Panc1 (cell line): Measurements from ENCODE around the gene FHOD1. TPM values are rescaled to one million over a fixed set of nuclear protein-coding genes. Genes with fewer than 3 reads are reported as not detected.

Source experiments
- ATAC-seq: fragments of 200-7000 bp; cut with Tn5 transposase; 2 replicates; pipeline ENCODE4 v1.9.1; 2020; ENCODE audit warnings: mild to moderate bottlenecking, moderate library complexity
- BruUV-seq: library from RNA; stranded (reverse); fragments of 400-500 nt; replicated peaks from 2 replicates; lab custom pipeline; 2021; lab: Mats Ljungman, UMichigan
- CTCF ChIA-PET: fragments of 300-600 bp; sonication (Branson Sonifier 250); formaldehyde crosslinking; loops from one replicate; lab custom pipeline; 2022; ENCODE audit warnings: antibody characterized with exemption; lab: Charles Lee
- POLR2A ChIA-PET: fragments of 300-600 bp; sonication (Branson Sonifier 250); formaldehyde crosslinking; loops from one replicate; lab custom pipeline; 2022; ENCODE audit warnings: antibody characterized with exemption; lab: Charles Lee
- DNase-seq: peaks from one replicate; pipeline ENCODE4 v3.0.0-alpha.2; 2010; ENCODE audit warnings: low read depth, low spot score
- H3K27ac ChIP-seq: 2 replicates; pipeline ENCODE4 v1.5.1; 2011; ENCODE audit warnings: mild to moderate bottlenecking, low read length, inconsistent platforms
- H3K27me3 ChIP-seq: fragments of 200-500 bp; sonication (Bioruptor generic); 2 replicates; pipeline ENCODE4 v1.6.0; 2014; ENCODE audit warnings: low read length, inconsistent platforms; ENCODE audit not compliant: control insufficient read depth, insufficient read depth
- H3K36me3 ChIP-seq: fragments of 200-500 bp; sonication (Bioruptor generic); 2 replicates; pipeline ENCODE4 v1.5.1; 2014; ENCODE audit warnings: inconsistent platforms, mild to moderate bottlenecking, low read length, moderate library complexity; ENCODE audit not compliant: control insufficient read depth, insufficient read depth
- H3K4me1 ChIP-seq: 2 replicates; pipeline ENCODE4 v1.5.1; 2011; ENCODE audit warnings: inconsistent platforms, mild to moderate bottlenecking, low read length, moderate library complexity; ENCODE audit not compliant: control insufficient read depth, insufficient read depth
- H3K4me3 ChIP-seq, 2 experiments: 2 replicates each; pipeline ENCODE4 v1.5.1; 2011 to 2012; ENCODE audit warnings: low read depth in 2 of 2, low read length in 2 of 2, mild to moderate bottlenecking in 2 of 2, inconsistent platforms in 1 of 2, moderate library complexity in 1 of 2
- H3K9me3 ChIP-seq: fragments of 200-500 bp; sonication (Bioruptor generic); 2 replicates; pipeline ENCODE4 v1.5.1; 2014; ENCODE audit warnings: low read depth, mild to moderate bottlenecking, inconsistent platforms, low read length, moderate library complexity; ENCODE audit not compliant: control insufficient read depth, insufficient read depth
- POLR2AphosphoS5 ChIP-seq: IDR thresholded peaks from 2 replicates; pipeline ENCODE4 v1.6.1; 2012; ENCODE audit warnings: mild to moderate bottlenecking, low read depth, low read length, moderate library complexity
- SIN3A ChIP-seq: IDR thresholded peaks from 2 replicates; pipeline ENCODE4 v1.6.1; 2012; ENCODE audit warnings: low read depth, mild to moderate bottlenecking, low read length, moderate library complexity, borderline replicate concordance; ENCODE audit not compliant: insufficient read depth
- TCF7L2 ChIP-seq: IDR thresholded peaks from 2 replicates; pipeline ENCODE4 v1.6.1; 2011; ENCODE audit warnings: mild to moderate bottlenecking, low read depth, low read length, inconsistent platforms
- in situ Hi-C: cut with HindIII; loops from 2 replicates; pipeline ENCODE4 v1.10.0; 2016; ENCODE audit warnings: low sequenced_read_pairs, low pct_unique_long_range_greater_than_20kb
- intact Hi-C: fragments of 100-400 bp; cut with micrococcal nuclease; formaldehyde crosslinking; loops from one replicate; pipeline ENCODE4 v1.10.0; 2022; ENCODE audit not compliant: unreplicated experiment
- total RNA-seq: library from RNA; stranded (reverse); gene quantifications from one replicate; pipeline ENCODE4 v1.2.1, GENCODE V29; 2021; ENCODE audit not compliant: unreplicated experiment
- TF ChIP-seq, protein P1 (sequence below), 2 experiments: IDR thresholded peaks; 2 replicates each; pipeline ENCODE4 v1.6.1; 2011 to 2012; ENCODE audit warnings: low read depth in 2 of 2, control low read depth in 1 of 2, low read length in 1 of 2, mild to moderate bottlenecking in 1 of 2, moderate library complexity in 1 of 2; ENCODE audit not compliant: insufficient read depth in 1 of 2
- TF ChIP-seq, protein P2 (sequence below): fragments of 450-650 bp; IDR thresholded peaks from 2 replicates; pipeline ENCODE4 v1.5.1; 2017; ENCODE audit warnings: mild to moderate bottlenecking

Gene FHOD1
- total RNA-seq, 1 experiment from 2014 or later: 9.3 TPM

DNA sequence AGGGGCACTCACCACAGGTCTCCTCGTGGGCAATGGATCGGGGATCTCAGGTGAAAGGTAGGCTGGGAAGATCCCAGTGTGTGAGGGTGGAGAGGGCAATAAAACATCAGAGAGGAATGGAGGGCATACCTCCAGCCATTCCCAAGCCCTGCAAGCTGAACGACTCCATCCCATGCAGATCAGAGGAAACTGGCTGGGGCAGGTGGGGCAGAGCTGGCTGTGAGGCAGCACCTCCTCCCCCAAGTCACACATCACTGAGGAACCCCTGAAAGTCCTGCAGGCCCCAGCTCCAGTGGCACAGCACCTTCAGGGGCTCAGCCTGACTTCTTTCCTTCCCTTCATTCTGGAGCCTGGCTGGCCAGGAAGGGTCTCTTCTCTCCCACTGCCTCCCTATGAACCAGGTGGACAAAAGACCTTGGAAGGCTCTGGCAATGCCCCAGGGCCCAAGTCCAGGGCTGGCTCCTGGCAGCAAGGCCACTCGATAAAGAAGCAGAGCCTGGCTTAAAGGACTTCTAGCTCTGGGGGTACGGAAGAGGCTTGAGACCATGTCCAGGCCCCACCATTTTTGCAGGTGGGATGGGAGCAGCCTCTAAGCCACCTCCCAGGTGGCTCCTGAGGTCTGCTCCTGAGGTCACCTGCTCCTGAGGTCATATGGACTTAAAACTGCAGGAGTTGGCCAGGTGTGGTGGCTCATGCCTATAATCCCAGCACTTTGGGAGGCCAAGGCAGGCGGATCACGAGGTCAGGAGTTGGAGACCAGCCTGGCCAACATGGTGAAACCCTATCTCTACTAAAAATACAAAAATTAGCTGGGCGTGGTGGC, 33.9 kb downstream of the FHOD1 start:
- no peak overlapping the region for H3K27ac ChIP-seq
- no peak for TF ChIP-seq SIN3A
- TF ChIP-seq TCF7L2: no peak
- TF ChIP-seq, protein P1, sequence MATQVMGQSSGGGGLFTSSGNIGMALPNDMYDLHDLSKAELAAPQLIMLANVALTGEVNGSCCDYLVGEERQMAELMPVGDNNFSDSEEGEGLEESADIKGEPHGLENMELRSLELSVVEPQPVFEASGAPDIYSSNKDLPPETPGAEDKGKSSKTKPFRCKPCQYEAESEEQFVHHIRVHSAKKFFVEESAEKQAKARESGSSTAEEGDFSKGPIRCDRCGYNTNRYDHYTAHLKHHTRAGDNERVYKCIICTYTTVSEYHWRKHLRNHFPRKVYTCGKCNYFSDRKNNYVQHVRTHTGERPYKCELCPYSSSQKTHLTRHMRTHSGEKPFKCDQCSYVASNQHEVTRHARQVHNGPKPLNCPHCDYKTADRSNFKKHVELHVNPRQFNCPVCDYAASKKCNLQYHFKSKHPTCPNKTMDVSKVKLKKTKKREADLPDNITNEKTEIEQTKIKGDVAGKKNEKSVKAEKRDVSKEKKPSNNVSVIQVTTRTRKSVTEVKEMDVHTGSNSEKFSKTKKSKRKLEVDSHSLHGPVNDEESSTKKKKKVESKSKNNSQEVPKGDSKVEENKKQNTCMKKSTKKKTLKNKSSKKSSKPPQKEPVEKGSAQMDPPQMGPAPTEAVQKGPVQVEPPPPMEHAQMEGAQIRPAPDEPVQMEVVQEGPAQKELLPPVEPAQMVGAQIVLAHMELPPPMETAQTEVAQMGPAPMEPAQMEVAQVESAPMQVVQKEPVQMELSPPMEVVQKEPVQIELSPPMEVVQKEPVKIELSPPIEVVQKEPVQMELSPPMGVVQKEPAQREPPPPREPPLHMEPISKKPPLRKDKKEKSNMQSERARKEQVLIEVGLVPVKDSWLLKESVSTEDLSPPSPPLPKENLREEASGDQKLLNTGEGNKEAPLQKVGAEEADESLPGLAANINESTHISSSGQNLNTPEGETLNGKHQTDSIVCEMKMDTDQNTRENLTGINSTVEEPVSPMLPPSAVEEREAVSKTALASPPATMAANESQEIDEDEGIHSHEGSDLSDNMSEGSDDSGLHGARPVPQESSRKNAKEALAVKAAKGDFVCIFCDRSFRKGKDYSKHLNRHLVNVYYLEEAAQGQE (IDR thresholded peaks at IDR 0.05; ENCODE audit: insufficient read depth in 1 of 2, low read depth in 2 of 2, low read length in 1 of 2): no peak
- TF ChIP-seq, protein P2, sequence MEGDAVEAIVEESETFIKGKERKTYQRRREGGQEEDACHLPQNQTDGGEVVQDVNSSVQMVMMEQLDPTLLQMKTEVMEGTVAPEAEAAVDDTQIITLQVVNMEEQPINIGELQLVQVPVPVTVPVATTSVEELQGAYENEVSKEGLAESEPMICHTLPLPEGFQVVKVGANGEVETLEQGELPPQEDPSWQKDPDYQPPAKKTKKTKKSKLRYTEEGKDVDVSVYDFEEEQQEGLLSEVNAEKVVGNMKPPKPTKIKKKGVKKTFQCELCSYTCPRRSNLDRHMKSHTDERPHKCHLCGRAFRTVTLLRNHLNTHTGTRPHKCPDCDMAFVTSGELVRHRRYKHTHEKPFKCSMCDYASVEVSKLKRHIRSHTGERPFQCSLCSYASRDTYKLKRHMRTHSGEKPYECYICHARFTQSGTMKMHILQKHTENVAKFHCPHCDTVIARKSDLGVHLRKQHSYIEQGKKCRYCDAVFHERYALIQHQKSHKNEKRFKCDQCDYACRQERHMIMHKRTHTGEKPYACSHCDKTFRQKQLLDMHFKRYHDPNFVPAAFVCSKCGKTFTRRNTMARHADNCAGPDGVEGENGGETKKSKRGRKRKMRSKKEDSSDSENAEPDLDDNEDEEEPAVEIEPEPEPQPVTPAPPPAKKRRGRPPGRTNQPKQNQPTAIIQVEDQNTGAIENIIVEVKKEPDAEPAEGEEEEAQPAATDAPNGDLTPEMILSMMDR: no peak
- no peak for TF ChIP-seq POLR2AphosphoS5
- ChIA-PET CTCF (interaction anchor here (0.6 kb wide), 1 partner anchor 80 kb away, joined by 4 read pairs; no protein-coding TSS in a partner anchor), POLR2A (no interaction called here)
- no peaks in the 10 kb centered on the region for H3K36me3 ChIP-seq
- intact Hi-C loops: no loop called here
- H3K4me1 ChIP-seq: no peaks in the 10 kb centered on the region
- DNase-seq (no peak), ATAC-seq (no peak)
- no peaks in the 10 kb centered on the region for H3K27me3 ChIP-seq
- no peaks in the 10 kb centered on the region for H3K9me3 ChIP-seq
- no peak overlapping the region for H3K4me3 ChIP-seq
- BruUV-seq: no TSS peak
- in situ Hi-C loops: no loop called here

DNA sequence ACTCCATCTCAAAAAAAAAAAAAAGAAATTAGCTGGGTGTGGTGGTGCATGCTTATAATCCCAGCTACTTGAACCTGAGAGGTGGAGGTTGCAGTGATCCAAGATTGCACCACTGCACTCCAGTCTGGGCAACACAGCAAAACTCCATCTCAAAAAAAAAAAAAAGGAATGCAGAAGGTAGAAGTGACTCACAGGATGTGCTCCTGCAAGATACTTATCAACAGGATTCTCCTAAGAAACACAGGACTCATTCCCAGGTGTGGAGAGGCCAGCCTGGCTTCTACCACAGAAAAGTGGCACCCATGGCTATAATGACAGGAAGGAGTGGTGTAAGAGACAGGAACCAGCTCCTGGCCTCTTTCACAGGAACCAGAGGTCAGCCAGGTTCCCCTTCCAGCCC, 34.5 kb downstream of the FHOD1 start:
- no peak overlapping the region for H3K27ac ChIP-seq
- POLR2A ChIA-PET: no interaction called here

More for the DNA sequence above, 34.5 kb downstream of the FHOD1 start:
- peaks cover 2% of the 10 kb centered on the region for H3K4me1 ChIP-seq
- H3K4me3 ChIP-seq: no peak overlapping the region
- no TSS peak for BruUV-seq
- H3K27me3 ChIP-seq: no peaks in the 10 kb centered on the region
- in situ Hi-C loops (no loop called here), intact Hi-C loops (no loop called here)
- TF ChIP-seq, protein P2: no peak
- no peak for TF ChIP-seq SIN3A
- TF ChIP-seq TCF7L2: no peak
- TF ChIP-seq, protein P1 (IDR thresholded peaks at IDR 0.05; ENCODE audit: insufficient read depth in 1 of 2, low read depth in 2 of 2, low read length in 1 of 2): no peak
- TF ChIP-seq POLR2AphosphoS5: no peak
- CTCF ChIA-PET: no interaction called here
- no peaks in the 10 kb centered on the region for H3K9me3 ChIP-seq
- no peak for ATAC-seq
- no peaks in the 10 kb centered on the region for H3K36me3 ChIP-seq
- DNase-seq: no peak
